GM12864 (cell line): ENCODE measurements around the gene RNF223.

Experiments used
- DNase-seq: peaks from one replicate; pipeline ENCODE4 v3.0.0-alpha.2; 2011; ENCODE audit warnings: low read depth
- H3K4me3 ChIP-seq: 2 replicates; pipeline ENCODE4 v1.5.1; 2011; ENCODE audit warnings: mild to moderate bottlenecking, low read depth, low read length, control low read depth
- TF ChIP-seq, protein P1 (sequence below): IDR thresholded peaks from 2 replicates; pipeline ENCODE4 v1.5.1; 2011; ENCODE audit warnings: low read depth, mild to moderate bottlenecking, moderate library complexity, low read length, control low read depth, inconsistent platforms; ENCODE audit errors: missing control alignments

The RNF223 gene

GRCh38 chr1:1072849-1073742 lies 1.0 kb downstream of the RNF223 start:
- TF ChIP-seq, protein P1, sequence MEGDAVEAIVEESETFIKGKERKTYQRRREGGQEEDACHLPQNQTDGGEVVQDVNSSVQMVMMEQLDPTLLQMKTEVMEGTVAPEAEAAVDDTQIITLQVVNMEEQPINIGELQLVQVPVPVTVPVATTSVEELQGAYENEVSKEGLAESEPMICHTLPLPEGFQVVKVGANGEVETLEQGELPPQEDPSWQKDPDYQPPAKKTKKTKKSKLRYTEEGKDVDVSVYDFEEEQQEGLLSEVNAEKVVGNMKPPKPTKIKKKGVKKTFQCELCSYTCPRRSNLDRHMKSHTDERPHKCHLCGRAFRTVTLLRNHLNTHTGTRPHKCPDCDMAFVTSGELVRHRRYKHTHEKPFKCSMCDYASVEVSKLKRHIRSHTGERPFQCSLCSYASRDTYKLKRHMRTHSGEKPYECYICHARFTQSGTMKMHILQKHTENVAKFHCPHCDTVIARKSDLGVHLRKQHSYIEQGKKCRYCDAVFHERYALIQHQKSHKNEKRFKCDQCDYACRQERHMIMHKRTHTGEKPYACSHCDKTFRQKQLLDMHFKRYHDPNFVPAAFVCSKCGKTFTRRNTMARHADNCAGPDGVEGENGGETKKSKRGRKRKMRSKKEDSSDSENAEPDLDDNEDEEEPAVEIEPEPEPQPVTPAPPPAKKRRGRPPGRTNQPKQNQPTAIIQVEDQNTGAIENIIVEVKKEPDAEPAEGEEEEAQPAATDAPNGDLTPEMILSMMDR = no peak
- H3K4me3 ChIP-seq = no peak overlapping the region
- DNase-seq = no peak

DNA sequence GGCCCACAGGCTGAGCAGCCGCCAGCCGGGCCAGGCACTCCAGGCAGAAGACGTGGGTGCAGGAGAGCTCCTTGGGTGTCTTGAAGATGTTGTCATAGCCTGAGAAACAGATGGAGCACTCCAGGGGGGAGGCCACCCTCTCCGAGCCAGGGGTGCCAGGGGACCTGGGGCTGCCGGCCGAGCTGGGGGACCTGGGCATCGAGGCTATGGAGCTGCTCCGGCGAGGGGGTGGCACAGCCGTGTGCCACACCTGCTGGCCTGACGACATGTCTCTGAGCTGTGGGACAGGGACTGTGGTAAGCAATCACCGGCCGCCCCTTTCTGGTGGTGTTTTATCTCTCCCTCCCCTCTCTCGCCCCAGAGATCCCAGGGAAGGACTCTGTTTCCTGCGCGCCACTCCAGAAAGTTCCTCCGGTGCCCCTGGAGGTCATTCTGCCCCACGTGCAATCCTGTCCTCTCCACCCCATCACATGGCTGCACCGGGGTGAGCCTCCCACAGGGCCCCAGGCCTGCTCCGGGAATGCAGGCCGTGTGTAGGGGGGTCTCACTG lies 1.7 kb downstream of the RNF223 start:
- no peak overlapping the region for H3K4me3 ChIP-seq
- DNase-seq = no peak
- TF ChIP-seq, protein P1 = no peak

- TF ChIP-seq, protein P1 = no peak
- DNase-seq = no peak
- H3K4me3 ChIP-seq = no peak overlapping the region
Observed at GRCh38 chr1:1071486-1072298, 2.4 kb downstream of the RNF223 start.

DNA sequence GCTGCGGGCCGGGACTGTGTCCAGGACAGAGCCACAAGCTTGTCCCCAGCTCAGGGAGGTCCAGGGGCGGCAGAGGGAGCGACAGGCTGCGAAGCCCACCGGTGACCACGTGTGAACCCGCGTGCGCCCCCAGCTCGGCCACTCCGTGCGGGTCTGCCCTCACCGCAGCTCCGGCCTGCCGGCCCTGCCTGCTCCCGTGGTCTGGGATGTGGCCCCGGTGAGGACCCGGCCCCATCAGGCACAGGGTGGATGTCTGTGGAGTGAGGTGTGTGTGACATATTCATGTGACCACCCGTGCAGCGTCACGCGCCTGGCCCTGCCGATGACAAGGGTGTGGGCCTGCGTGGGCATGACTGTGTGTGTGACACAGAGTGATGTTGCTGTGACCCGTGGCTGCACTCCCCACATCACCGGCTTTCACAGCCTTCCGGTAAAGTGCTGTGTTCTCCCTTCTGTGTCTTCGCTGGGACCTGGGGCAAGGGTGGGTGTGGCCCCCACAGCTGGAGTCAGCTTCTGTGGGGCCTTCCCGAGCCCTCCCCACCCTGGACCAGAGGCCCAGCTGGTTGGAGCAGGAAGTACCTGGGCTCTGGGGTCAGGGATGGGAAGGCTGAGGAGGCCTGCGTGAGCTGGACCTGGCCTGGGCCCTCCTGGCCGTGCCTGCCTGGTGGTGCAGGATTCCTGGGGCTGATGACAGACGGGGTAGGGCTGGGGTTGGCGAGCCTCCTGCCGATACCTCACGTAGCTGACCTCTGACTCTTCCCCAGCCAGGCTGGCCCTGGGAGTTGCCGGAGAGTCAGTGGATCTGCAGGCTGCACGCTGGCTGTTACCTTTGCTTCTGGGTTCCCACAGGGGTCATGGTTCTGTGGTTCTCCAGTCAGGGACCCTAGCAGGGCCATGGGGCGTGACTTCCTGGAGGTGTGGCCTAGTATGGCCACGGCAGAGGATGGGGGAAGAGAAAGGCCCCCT lies 4.1 kb downstream of the RNF223 start:
- H3K4me3 ChIP-seq = peak overlapping the region; percentile 4; the same call in 1 of the 2 replicates
- TF ChIP-seq, protein P1 = no peak
- no peak for DNase-seq

DNA sequence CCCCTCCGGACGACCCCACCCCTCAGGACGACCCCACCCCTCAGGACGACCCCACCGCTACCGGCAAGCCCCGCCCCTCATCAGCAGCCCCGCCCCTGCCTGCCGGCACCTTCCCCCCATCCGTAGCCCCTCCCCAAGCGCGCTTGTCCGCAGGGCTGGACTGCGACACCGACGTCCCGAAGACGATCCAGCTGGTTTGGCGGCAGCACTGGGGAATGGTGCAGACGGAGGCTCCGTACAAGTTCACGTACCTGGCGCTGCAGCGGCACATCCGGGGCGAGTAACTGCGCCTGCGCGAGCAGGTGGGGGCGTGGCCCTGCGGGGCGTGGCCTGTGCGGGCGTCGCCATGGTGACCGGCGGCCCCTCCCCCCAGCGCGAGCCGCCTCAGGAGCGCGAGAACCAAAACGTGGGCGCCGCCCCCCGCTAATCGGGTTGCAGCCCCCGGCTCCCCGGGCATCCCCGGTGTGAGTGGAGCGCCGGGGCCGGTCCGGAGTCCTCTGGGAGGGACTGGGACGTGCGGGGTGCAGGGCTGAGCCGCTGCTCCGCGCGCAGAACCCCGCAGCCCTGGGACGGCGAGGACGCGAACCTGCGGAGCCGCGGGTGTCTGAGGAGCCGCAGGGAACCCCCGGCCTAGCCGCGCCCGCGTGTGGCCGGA lies 4.9 kb downstream of the RNF223 start:
- TF ChIP-seq, protein P1 = no peak
- DNase-seq = peak; percentile 46
- H3K4me3 ChIP-seq = peak overlapping the region; percentile 60

- peak overlapping the region; percentile 37 for H3K4me3 ChIP-seq
- no peak for DNase-seq
- TF ChIP-seq, protein P1 = no peak
Observed at GRCh38 chr1:1068517-1069055, 5.5 kb downstream of the RNF223 start.
